Stimulated activated memory B cell treated with anti-CD40 and anti-IgM and Interleukin-4, amounts not matched to agents 10 μg/mL and 1 μg/mL and 100 μg/mL, for 72 hours (primary cell): ENCODE results near the gene VILL.

Experiments used
- ATAC-seq: fragments of 150-1000 bp; cut with Tn5 transposase; 2 replicates; pipeline ENCODE4 v1.10.0; 2021
- H3K27ac Mint-ChIP-seq: one replicate; pipeline ENCODE4 v1.8.0; 2022; ENCODE audit warnings: mild to moderate bottlenecking, mixed read lengths
- H3K27me3 Mint-ChIP-seq: one replicate; pipeline ENCODE4 v1.8.0; 2022; ENCODE audit warnings: mixed read lengths
- H3K36me3 Mint-ChIP-seq: one replicate; pipeline ENCODE4 v1.8.0; 2022; ENCODE audit warnings: mixed read lengths
- H3K4me1 Mint-ChIP-seq: one replicate; pipeline ENCODE4 v1.8.0; 2022; ENCODE audit warnings: mixed read lengths
- H3K4me3 Mint-ChIP-seq: one replicate; pipeline ENCODE4 v1.8.0; 2022; ENCODE audit warnings: mild to moderate bottlenecking, moderate library complexity, mixed read lengths
- H3K9me3 Mint-ChIP-seq: one replicate; pipeline ENCODE4 v1.8.0; 2022; ENCODE audit warnings: mixed read lengths

Gene VILL

GRCh38 chr3:37955918-37956707 lies 34.5 kb upstream of the VILL start:
- H3K27ac Mint-ChIP-seq, result peak overlapping the region; percentile 40
- no peak overlapping the region for H3K4me3 Mint-ChIP-seq

GRCh38 chr3:37956723-37957538 lies 33.7 kb upstream of the VILL start:
- no peak for ATAC-seq
- no peaks in the 10 kb centered on the region for H3K27me3 Mint-ChIP-seq
- peak overlapping the region; percentile 40 for H3K27ac Mint-ChIP-seq
- H3K9me3 Mint-ChIP-seq, result no peaks in the 10 kb centered on the region
- H3K4me3 Mint-ChIP-seq, result no peak overlapping the region
- peaks cover 22% of the 10 kb centered on the region for H3K4me1 Mint-ChIP-seq
- no peaks in the 10 kb centered on the region for H3K36me3 Mint-ChIP-seq

More at GRCh38 chr3:37955918-37956707, 34.5 kb upstream of the VILL start:
- Mint-ChIP-seq H3K9me3 (no peaks in the 10 kb centered on the region), H3K36me3 (no peaks in the 10 kb centered on the region), H3K4me1 (peaks cover 22% of the 10 kb centered on the region), H3K27me3 (no peaks in the 10 kb centered on the region)
- no peak for ATAC-seq

GRCh38 chr3:37957539-37957936 lies 33.0 kb upstream of the VILL start:
- peaks cover 22% of the 10 kb centered on the region for H3K4me1 Mint-ChIP-seq
- no peaks in the 10 kb centered on the region for H3K36me3 Mint-ChIP-seq
- H3K4me3 Mint-ChIP-seq, result no peak overlapping the region
- no peak overlapping the region for H3K27ac Mint-ChIP-seq
- no peaks in the 10 kb centered on the region for H3K9me3 Mint-ChIP-seq
- ATAC-seq, result no peak
- H3K27me3 Mint-ChIP-seq, result no peaks in the 10 kb centered on the region

DNA sequence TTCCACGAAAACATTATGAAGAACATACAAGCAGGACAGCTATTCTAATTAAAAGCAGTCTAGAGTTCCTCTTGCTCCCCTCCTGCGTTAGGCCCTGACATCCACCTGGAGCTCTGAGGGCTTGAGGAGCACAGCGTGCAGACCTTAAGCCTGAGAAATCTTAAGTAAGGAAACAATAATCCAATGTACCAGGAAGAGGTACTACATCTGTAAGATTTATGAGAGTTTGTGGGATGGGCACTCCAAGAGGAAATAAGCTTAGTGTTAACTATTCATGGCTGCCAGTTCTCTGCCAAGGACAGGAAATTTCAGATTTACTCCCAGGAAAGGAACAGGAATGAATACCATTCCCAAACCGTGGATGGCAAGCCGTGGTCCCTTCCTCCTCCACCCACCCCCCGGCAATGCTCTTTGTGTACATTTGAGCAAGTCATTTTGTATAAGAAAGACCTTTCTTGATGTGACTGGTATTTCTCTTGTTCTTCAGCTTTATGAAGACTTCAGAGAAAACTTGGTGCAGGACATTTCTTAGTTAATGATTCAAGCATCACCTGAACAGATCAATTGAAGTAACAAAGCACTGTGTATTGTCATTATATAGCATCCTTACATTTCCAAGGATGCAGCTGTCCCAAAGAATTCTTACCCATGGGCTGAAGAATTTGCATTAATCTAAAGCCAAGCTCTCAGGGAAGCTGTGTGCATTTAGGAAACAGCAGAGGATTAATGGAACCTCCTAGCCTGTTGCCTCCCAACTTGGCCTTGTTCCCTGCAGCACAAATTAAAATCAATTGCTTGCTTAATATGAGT lies 28.8 kb upstream of the VILL start:
- H3K27me3 Mint-ChIP-seq, result peaks cover 9% of the 10 kb centered on the region
- H3K36me3 Mint-ChIP-seq, result no peaks in the 10 kb centered on the region
- no peak overlapping the region for H3K27ac Mint-ChIP-seq
- H3K9me3 Mint-ChIP-seq, result no peaks in the 10 kb centered on the region
- peaks cover 9% of the 10 kb centered on the region for H3K4me1 Mint-ChIP-seq
- ATAC-seq, result no peak
- H3K4me3 Mint-ChIP-seq, result no peak overlapping the region

- H3K9me3 Mint-ChIP-seq, result no peaks in the 10 kb centered on the region
- peaks cover 15% of the 10 kb centered on the region for H3K27me3 Mint-ChIP-seq
- no peak for ATAC-seq
- H3K27ac Mint-ChIP-seq, result no peak overlapping the region
- H3K4me1 Mint-ChIP-seq, result no peaks in the 10 kb centered on the region
- no peak overlapping the region for H3K4me3 Mint-ChIP-seq
- no peaks in the 10 kb centered on the region for H3K36me3 Mint-ChIP-seq
Observed at GRCh38 chr3:37963016-37963415, 27.6 kb upstream of the VILL start.

GRCh38 chr3:37963635-37964034 lies 27.0 kb upstream of the VILL start:
- no peaks in the 10 kb centered on the region for H3K4me1 Mint-ChIP-seq
- peaks cover 21% of the 10 kb centered on the region for H3K27me3 Mint-ChIP-seq
- no peak overlapping the region for H3K27ac Mint-ChIP-seq
- H3K4me3 Mint-ChIP-seq, result no peak overlapping the region
- H3K9me3 Mint-ChIP-seq, result no peaks in the 10 kb centered on the region
- H3K36me3 Mint-ChIP-seq, result no peaks in the 10 kb centered on the region
- ATAC-seq, result no peak

DNA sequence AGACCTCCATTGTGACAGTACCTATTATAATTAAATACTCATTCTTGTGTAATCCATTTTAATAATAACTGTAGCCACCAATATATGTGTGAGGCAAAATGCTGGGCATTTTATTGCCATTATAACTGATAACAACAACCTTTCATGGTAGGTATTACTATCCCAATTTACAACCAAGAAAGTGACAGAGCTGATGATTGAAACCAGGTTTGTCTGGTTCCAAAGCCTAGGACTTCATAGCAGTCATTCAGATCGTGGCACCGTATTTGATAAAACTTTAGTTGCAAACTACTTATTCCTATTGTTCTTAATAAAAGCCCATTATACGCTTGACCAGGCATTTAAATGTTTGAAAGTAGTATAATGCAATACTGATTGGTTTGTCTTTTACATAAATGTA lies 26.4 kb upstream of the VILL start:
- Mint-ChIP-seq H3K4me1 (no peaks in the 10 kb centered on the region), H3K36me3 (no peaks in the 10 kb centered on the region), H3K4me3 (no peak overlapping the region), H3K27me3 (peaks cover 22% of the 10 kb centered on the region), H3K9me3 (no peaks in the 10 kb centered on the region), H3K27ac (no peak overlapping the region)
- no peak for ATAC-seq

GRCh38 chr3:37964716-37965115 lies 25.9 kb upstream of the VILL start:
- Mint-ChIP-seq H3K4me3 (no peak overlapping the region), H3K36me3 (no peaks in the 10 kb centered on the region), H3K9me3 (no peaks in the 10 kb centered on the region), H3K27ac (no peak overlapping the region), H3K4me1 (no peaks in the 10 kb centered on the region), H3K27me3 (peaks cover 27% of the 10 kb centered on the region)
- no peak for ATAC-seq

DNA sequence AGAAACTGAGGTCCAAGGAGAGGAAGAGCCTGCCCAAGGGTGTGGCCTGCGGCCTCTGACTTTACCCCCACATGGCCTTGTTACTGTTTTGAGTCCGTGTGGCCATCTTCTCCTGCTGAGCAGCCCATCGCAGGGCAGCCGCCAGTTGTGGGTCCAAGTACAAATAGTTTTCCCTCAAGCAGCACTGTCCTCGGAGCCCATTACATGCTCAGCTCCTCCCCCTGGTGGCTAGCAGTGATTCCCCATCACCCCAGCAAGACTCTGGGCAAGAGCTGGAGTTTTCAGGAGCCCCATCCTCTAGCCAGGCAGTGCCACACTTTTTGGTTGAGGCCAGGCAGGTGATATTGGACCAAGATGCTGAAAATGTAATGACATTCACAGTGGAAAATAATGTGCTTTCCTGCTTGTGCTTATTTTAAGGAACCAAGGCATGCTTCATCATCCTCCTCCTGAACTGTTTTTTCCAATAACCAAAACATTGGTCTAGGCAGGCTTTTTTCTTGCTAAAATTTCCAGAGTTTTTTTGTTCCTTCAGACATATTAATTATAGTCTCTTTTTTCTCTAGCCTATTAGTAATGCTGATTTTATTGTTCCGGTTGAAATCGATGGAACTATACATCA lies 23.2 kb upstream of the VILL start:
- peak; percentile 62 for ATAC-seq
- Mint-ChIP-seq H3K27me3 (peaks cover 36% of the 10 kb centered on the region), H3K27ac (no peak overlapping the region), H3K4me3 (no peak overlapping the region), H3K36me3 (no peaks in the 10 kb centered on the region), H3K4me1 (no peaks in the 10 kb centered on the region), H3K9me3 (no peaks in the 10 kb centered on the region)

GRCh38 chr3:37968199-37968598 lies 22.4 kb upstream of the VILL start:
- no peak overlapping the region for H3K4me3 Mint-ChIP-seq
- H3K27ac Mint-ChIP-seq, result no peak overlapping the region
- ATAC-seq, result no peak
- no peaks in the 10 kb centered on the region for H3K36me3 Mint-ChIP-seq
- peaks cover 36% of the 10 kb centered on the region for H3K27me3 Mint-ChIP-seq
- no peaks in the 10 kb centered on the region for H3K9me3 Mint-ChIP-seq
- no peaks in the 10 kb centered on the region for H3K4me1 Mint-ChIP-seq

GRCh38 chr3:37968813-37969595 lies 21.6 kb upstream of the VILL start:
- Mint-ChIP-seq H3K27ac (no peak overlapping the region), H3K27me3 (peaks cover 36% of the 10 kb centered on the region), H3K4me1 (no peaks in the 10 kb centered on the region), H3K9me3 (no peaks in the 10 kb centered on the region), H3K36me3 (no peaks in the 10 kb centered on the region), H3K4me3 (no peak overlapping the region)
- ATAC-seq, result no peak

- Mint-ChIP-seq H3K36me3 (no peaks in the 10 kb centered on the region), H3K4me3 (no peak overlapping the region), H3K4me1 (peaks cover 3% of the 10 kb centered on the region), H3K27ac (peak overlapping the region; percentile 2), H3K9me3 (no peaks in the 10 kb centered on the region), H3K27me3 (peaks cover 36% of the 10 kb centered on the region)
- ATAC-seq, result no peak
Observed at GRCh38 chr3:37969596-37970100, 20.9 kb upstream of the VILL start.

GRCh38 chr3:37970802-37971201 lies 19.8 kb upstream of the VILL start:
- Mint-ChIP-seq H3K27ac (no peak overlapping the region), H3K4me1 (peaks cover 6% of the 10 kb centered on the region), H3K4me3 (no peak overlapping the region), H3K9me3 (no peaks in the 10 kb centered on the region), H3K27me3 (peaks cover 36% of the 10 kb centered on the region), H3K36me3 (no peaks in the 10 kb centered on the region)
- ATAC-seq, result no peak

DNA sequence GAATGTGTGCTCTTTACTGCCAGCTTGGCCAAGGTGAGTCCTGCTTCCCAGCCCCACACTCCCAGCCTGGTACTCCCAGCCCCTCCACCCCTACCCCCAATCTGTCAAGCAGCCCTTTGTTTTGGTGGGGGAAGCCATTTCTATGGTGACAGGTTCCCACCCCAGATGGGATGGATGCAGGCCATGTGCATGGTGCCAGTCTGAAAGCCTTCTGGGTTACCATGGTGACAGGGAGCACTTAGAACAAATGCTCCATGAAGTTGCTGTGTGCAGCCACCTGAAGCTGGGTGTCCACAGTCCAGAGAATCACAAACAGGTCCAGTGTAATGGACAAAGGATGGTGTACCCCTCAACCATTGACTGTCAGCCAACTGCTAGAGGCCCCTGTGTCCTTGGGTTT lies 19.1 kb upstream of the VILL start:
- Mint-ChIP-seq H3K4me3 (no peak overlapping the region), H3K27ac (no peak overlapping the region), H3K27me3 (peaks cover 31% of the 10 kb centered on the region), H3K9me3 (no peaks in the 10 kb centered on the region), H3K36me3 (no peaks in the 10 kb centered on the region), H3K4me1 (peaks cover 6% of the 10 kb centered on the region)
- ATAC-seq, result no peak
